ENCODE data around the gene HK1. TPM values are rescaled to one million over a fixed set of nuclear protein-coding genes. Genes with fewer than 3 reads are reported as not detected.

The HK1 gene
- total and polyA plus RNA-seq, 4 donors: 1.8 to 166 (median 7.4) TPM

DNA sequence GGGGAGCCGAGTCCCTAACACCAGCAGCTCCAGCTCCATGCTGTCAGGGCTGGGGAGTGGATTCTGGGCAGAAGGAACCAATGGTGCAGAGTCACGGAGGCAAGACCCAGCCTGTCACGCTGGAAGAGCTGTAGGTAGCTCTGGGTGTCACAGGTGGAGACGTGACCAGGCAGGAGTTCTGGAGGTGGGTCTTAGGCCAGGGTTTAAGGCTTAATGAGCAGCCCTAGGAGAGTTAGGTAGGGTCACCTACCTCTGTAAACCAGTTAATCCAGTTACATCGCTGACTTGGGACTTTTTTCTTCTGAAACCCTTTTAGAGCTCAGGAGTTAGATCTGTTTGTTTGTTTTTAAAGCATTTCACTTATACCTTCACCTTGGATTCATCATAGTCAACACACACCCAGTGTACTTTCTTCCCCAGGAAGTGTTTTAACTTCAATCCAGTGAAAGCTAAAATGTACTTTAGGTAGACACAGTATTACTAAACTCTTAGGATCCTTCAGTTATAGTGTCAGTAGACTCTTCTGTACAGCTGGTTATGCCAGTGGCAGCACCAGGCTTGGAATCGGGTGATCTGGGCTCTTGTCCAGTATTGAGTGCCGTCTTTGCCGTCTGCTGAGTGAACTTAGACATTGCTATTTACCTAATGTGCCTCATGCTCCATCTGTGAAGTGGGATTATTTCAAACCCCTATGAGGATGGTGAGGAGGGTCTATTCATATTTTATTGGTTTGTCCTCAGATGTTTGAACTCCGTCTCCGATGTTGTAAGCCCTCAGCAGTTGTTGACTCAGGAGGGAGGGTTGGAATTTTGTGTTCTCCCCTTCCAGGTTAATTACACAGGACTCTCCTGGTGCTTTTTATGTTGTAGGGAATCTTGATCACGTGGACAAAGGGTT, 107.4 kb downstream of the HK1 start:
- Histone ChIP-seq H3K9ac (ENCODE audit: low read depth in 1 of 2, low read length in 2 of 2) (no peak overlapping the region), H3K27me3 (ENCODE audit: control insufficient read depth in 4 of 4, insufficient read depth in 4 of 4, low read length in 3 of 4) (no peaks in the 10 kb centered on the region), H3K27ac (ENCODE audit: low read depth in 1 of 2, low read length in 2 of 2) (no peak overlapping the region), H3K4me1 (ENCODE audit: control insufficient read depth in 4 of 4, insufficient read depth in 4 of 4, low read length in 3 of 4) (no peaks in the 10 kb centered on the region), H3K36me3 (ENCODE audit: control insufficient read depth in 4 of 4, insufficient read depth in 3 of 4, low read depth in 1 of 4, low read length in 3 of 4) (peaks cover 0 to 4% (median under 1%) of the 10 kb centered on the region in 4 donors), H3K9me3 (ENCODE audit: control insufficient read depth in 4 of 4, low read length in 3 of 4) (no peaks in the 10 kb centered on the region), H3K4me3 (ENCODE audit: low read depth in 1 of 3, low read length in 3 of 3) (no peak overlapping the region)
- WGBS: 64% methylated on average over 11 of the region's 11 CpGs
- no peak for DNase-seq (ENCODE audit: low spot score)
- TF ChIP-seq NR2F2 (IDR thresholded peaks at IDR 0.05): no peak
- TF ChIP-seq HNF4A (conservative IDR thresholded peaks at IDR 0.05): peak in 1 of 2 donors; percentile 5
- TF ChIP-seq YY1 (IDR thresholded peaks at IDR 0.05): no peak

- no peak overlapping the region for H3K27ac ChIP-seq (ENCODE audit: low read depth in 1 of 2, low read length in 2 of 2)
- no peak for DNase-seq (ENCODE audit: low spot score)
- no peaks in the 10 kb centered on the region for H3K4me1 ChIP-seq (ENCODE audit: control insufficient read depth in 4 of 4, insufficient read depth in 4 of 4, low read length in 3 of 4)
- H3K27me3 ChIP-seq (ENCODE audit: control insufficient read depth in 4 of 4, insufficient read depth in 4 of 4, low read length in 3 of 4): no peaks in the 10 kb centered on the region
- WGBS: 89% methylated on average over 3 of the region's 3 CpGs
- H3K9ac ChIP-seq (ENCODE audit: low read depth in 1 of 2, low read length in 2 of 2): no peak overlapping the region
- no peak overlapping the region for H3K4me3 ChIP-seq (ENCODE audit: low read depth in 1 of 3, low read length in 3 of 3)
- TF ChIP-seq FOXA1 (IDR thresholded peaks at IDR 0.05): no peak
- TF ChIP-seq, protein P1, sequence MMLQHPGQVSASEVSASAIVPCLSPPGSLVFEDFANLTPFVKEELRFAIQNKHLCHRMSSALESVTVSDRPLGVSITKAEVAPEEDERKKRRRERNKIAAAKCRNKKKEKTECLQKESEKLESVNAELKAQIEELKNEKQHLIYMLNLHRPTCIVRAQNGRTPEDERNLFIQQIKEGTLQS (IDR thresholded peaks at IDR 0.05): no peak
- no peak for TF ChIP-seq HNF4A (conservative IDR thresholded peaks at IDR 0.05)
- TF ChIP-seq ZBTB33 (IDR thresholded peaks at IDR 0.05): no peak
- TF ChIP-seq REST (IDR thresholded peaks at IDR 0.05): no peak
- TF ChIP-seq GABPA (IDR thresholded peaks at IDR 0.05 in 1 of 2, conservative IDR thresholded peaks at IDR 0.05 in 1 of 2): no peak
- no peak for TF ChIP-seq HNF4G (IDR thresholded peaks at IDR 0.05)
- TF ChIP-seq, protein P2, sequence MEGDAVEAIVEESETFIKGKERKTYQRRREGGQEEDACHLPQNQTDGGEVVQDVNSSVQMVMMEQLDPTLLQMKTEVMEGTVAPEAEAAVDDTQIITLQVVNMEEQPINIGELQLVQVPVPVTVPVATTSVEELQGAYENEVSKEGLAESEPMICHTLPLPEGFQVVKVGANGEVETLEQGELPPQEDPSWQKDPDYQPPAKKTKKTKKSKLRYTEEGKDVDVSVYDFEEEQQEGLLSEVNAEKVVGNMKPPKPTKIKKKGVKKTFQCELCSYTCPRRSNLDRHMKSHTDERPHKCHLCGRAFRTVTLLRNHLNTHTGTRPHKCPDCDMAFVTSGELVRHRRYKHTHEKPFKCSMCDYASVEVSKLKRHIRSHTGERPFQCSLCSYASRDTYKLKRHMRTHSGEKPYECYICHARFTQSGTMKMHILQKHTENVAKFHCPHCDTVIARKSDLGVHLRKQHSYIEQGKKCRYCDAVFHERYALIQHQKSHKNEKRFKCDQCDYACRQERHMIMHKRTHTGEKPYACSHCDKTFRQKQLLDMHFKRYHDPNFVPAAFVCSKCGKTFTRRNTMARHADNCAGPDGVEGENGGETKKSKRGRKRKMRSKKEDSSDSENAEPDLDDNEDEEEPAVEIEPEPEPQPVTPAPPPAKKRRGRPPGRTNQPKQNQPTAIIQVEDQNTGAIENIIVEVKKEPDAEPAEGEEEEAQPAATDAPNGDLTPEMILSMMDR (IDR thresholded peaks at IDR 0.05; ENCODE audit: low read depth, low read length, missing input control): no peak
- no peak for TF ChIP-seq JUND (IDR thresholded peaks at IDR 0.05)
- TF ChIP-seq NR2F2 (IDR thresholded peaks at IDR 0.05): no peak
- no peak for TF ChIP-seq MAX (IDR thresholded peaks at IDR 0.05)
- TF ChIP-seq SP1 (IDR thresholded peaks at IDR 0.05): no peak
- no peak for TF ChIP-seq FOXA2 (IDR thresholded peaks at IDR 0.05)
- TF ChIP-seq EGR1 (IDR thresholded peaks at IDR 0.05; ENCODE audit: low read depth in 2 of 2): no peak
- H3K36me3 ChIP-seq (ENCODE audit: control insufficient read depth in 4 of 4, insufficient read depth in 3 of 4, low read depth in 1 of 4, low read length in 3 of 4): peaks cover 0 to 4% (median under 1%) of the 10 kb centered on the region in 4 donors
- no peaks in the 10 kb centered on the region for H3K9me3 ChIP-seq (ENCODE audit: control insufficient read depth in 4 of 4, low read length in 3 of 4)
Observed at GRCh38 chr10:69387500-69387899, 109.2 kb downstream of the HK1 start.

Measured in liver (tissue), 9 donors.